HG03520 (cell line): Measurements from ENCODE around the gene TTC39B.
"Not testable (repeated sequence)": the region's sequence is repeated elsewhere in the genome, so short reads cannot be mapped to it uniquely, and the experiment has no call there.

Experiments
- ATAC-seq: cut with Tn5 transposase; IDR thresholded peaks from one replicate; pipeline ENCODE4 v1.9.1; 2021; ENCODE audit warnings: mild to moderate bottlenecking, moderate library complexity; ENCODE audit not compliant: unreplicated experiment

TTC39B gene

GRCh38 chr9:15271403-15271802, 35.6 kb downstream of the TTC39B start:
- no peak for ATAC-seq

- ATAC-seq, result no peak
Observed at GRCh38 chr9:15268782-15269181, 38.2 kb downstream of the TTC39B start.

- ATAC-seq, result no peak
Observed at GRCh38 chr9:15268317-15268716, 38.7 kb downstream of the TTC39B start.

- ATAC-seq, result no peak
Observed at GRCh38 chr9:15264918-15265317, 42.1 kb downstream of the TTC39B start.

GRCh38 chr9:15262581-15262980, 44.4 kb downstream of the TTC39B start:
- ATAC-seq, result no peak

GRCh38 chr9:15256426-15256825, 50.6 kb downstream of the TTC39B start:
- ATAC-seq, result no peak

- no peak for ATAC-seq
Observed at GRCh38 chr9:15253786-15254185, 53.2 kb downstream of the TTC39B start.

- no peak for ATAC-seq
Observed at GRCh38 chr9:15253197-15253596, 53.8 kb downstream of the TTC39B start.

- ATAC-seq, result no peak
Observed at GRCh38 chr9:15249981-15250380, 57.0 kb downstream of the TTC39B start.

- ATAC-seq, result no peak
Observed at GRCh38 chr9:15249042-15249818, 57.8 kb downstream of the TTC39B start.

- no peak for ATAC-seq
Observed at GRCh38 chr9:15248621-15249020, 58.4 kb downstream of the TTC39B start.

DNA sequence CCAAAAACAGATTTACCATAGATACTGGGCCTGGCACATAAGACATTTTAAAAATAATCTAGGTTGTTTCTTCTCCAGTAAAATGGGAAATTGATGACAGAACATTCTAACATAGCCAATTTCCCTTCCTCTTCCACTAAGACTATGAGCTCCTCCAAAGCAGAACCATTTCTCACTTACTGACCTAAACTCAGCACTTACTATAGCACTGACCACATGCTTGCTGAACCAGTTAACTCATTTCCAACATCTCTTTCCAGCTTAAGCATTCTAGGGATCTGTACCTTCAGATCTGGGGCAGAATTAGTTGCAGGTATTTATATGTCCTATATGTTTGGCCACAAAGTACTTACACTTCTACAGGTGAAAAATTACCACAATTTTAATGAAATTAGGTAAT, 58.9 kb downstream of the TTC39B start:
- no peak for ATAC-seq

- ATAC-seq, result no peak
Observed at GRCh38 chr9:15246708-15247107, 60.3 kb downstream of the TTC39B start.

DNA sequence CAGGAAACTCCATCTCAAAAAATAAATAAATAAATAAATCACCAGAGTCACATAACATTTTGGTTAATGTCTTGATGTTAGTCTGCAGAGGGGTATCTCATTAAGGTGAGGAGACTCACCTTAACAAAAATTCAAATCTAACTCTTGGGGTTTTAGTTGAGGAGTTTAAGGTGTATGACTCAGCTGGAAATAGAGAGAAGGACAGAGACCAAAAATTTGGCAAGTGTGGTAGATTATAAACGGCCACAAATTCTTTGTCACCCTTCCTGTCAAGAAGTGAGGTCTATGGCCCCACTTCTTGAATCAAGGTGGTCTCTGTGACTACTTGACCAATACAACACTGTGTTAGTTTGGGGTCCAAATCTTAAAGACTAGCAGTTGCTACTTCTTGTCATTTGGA, 60.8 kb downstream of the TTC39B start:
- no peak for ATAC-seq

DNA sequence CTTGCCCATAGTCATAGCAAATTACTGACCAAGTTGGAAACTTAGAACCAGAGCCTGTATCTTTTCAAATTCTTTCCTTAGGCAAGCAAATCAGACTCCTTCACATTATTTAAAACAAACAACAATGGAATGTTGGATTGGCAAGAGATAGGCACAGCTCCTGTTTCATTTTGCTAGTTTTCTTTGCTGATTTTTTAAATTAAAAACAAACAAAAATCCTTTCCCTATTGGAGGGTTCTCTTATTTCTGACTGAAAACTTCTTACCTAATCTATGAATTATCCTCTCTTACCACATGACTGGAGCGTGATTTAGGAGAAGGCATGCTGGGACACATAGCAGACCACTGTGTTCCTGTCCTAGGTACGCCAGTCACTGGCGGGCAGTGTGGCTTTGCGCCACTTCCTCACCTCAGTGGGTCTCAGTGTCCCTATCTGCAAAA, 63.0 kb downstream of the TTC39B start:
- ATAC-seq, result no peak

GRCh38 chr9:15243081-15243480, 63.9 kb downstream of the TTC39B start:
- ATAC-seq, result no peak

- no peak for ATAC-seq
Observed at GRCh38 chr9:15240927-15241326, 66.1 kb downstream of the TTC39B start.

- ATAC-seq, result no peak
Observed at GRCh38 chr9:15239816-15240215, 67.2 kb downstream of the TTC39B start.

GRCh38 chr9:15238646-15239045, 68.4 kb downstream of the TTC39B start:
- ATAC-seq, result no peak

- ATAC-seq, result no peak
Observed at GRCh38 chr9:15235658-15236057, 71.4 kb downstream of the TTC39B start.

- ATAC-seq, result not testable (repeated sequence)
Observed at GRCh38 chr9:15233941-15234490, 73.0 kb downstream of the TTC39B start.

- ATAC-seq, result not testable (repeated sequence)
Observed at GRCh38 chr9:15232706-15233280, 74.2 kb downstream of the TTC39B start.
